Activated CD8-positive, alpha-beta T cell treated with anti-CD3 and anti-CD28 coated beads for 36 hours (primary cell): ENCODE measurements around the gene ARSB. TPM values are rescaled to one million over a fixed set of nuclear protein-coding genes. Genes with fewer than 3 reads are reported as not detected.

ENCODE experiments used
- ATAC-seq: fragments of 200-7000 bp; cut with Tn5 transposase; one replicate; pipeline ENCODE4 v1.10.0; 2021; ENCODE audit warnings: mild to moderate bottlenecking, moderate library complexity
- CTCF ChIA-PET: fragments of 350-600 bp; sonication (Branson Sonifier 250); formaldehyde crosslinking; loops from one replicate; lab custom pipeline; 2021; ENCODE audit warnings: antibody characterized with exemption; lab: Charles Lee
- POLR2A ChIA-PET: fragments of 350-600 bp; sonication (Branson Sonifier 250); formaldehyde crosslinking; loops from one replicate; lab custom pipeline; 2021; ENCODE audit warnings: antibody characterized with exemption; lab: Charles Lee
- DNase-seq: peaks from one replicate; pipeline ENCODE4 v3.0.0-alpha.2; 2020
- H3K27ac Mint-ChIP-seq: one replicate; pipeline ENCODE4 v1.8.0; 2021; ENCODE audit warnings: mild to moderate bottlenecking, mixed read lengths
- H3K27me3 Mint-ChIP-seq: one replicate; pipeline ENCODE4 v1.8.0; 2021; ENCODE audit warnings: mixed read lengths
- H3K36me3 Mint-ChIP-seq: one replicate; pipeline ENCODE4 v1.8.0; 2021; ENCODE audit warnings: low read depth, mixed read lengths
- H3K4me1 Mint-ChIP-seq: one replicate; pipeline ENCODE4 v1.8.0; 2021; ENCODE audit warnings: low read depth, mixed read lengths
- H3K4me3 Mint-ChIP-seq: one replicate; pipeline ENCODE4 v1.8.0; 2021; ENCODE audit warnings: mild to moderate bottlenecking, moderate library complexity, mixed read lengths
- H3K9me3 Mint-ChIP-seq: one replicate; pipeline ENCODE4 v1.8.0; 2021; ENCODE audit warnings: mixed read lengths
- intact Hi-C: fragments of 100-400 bp; cut with micrococcal nuclease; formaldehyde crosslinking; loops from one replicate; pipeline ENCODE4 v1.10.0; 2022
- total RNA-seq, 2 experiments: library from RNA; stranded (reverse); gene quantifications; one replicate each; pipeline ENCODE4 v1.2.3, GENCODE V29; 2021
- TF ChIP-seq, protein P1 (sequence below): fragments of 200-600 bp; IDR thresholded peaks from one replicate; pipeline ENCODE4 v1.8.0; 2022; ENCODE audit warnings: antibody characterized with exemption, mild to moderate bottlenecking

ARSB gene
- total RNA-seq, 2 experiments from 2014 or later, result 8.8 to 9.1 TPM

DNA sequence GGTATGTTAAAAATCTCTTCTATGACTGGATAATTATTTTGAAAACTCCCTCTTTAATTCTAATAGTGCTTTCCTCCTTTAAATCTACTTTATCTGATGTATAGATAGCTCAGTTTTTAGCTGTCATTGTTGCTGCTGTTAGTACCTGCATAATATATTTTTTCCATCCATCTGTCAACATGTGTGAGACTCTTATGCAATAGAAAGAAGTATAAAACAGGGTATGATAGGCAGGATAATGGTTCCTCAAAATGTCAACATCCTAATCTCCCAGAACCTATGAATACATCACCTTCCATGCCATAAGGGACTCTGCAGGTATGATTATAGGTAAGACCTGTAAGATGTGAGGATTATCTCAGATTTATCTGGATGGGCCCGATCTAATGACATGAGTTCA, 199.7 kb downstream of the ARSB start:
- H3K4me3 Mint-ChIP-seq, result no peak overlapping the region
- intact Hi-C loops, result no loop called here
- no peaks in the 10 kb centered on the region for H3K27me3 Mint-ChIP-seq
- peaks cover 2% of the 10 kb centered on the region for H3K4me1 Mint-ChIP-seq
- ChIA-PET POLR2A (no interaction called here), CTCF (no interaction called here)
- TF ChIP-seq, protein P1, sequence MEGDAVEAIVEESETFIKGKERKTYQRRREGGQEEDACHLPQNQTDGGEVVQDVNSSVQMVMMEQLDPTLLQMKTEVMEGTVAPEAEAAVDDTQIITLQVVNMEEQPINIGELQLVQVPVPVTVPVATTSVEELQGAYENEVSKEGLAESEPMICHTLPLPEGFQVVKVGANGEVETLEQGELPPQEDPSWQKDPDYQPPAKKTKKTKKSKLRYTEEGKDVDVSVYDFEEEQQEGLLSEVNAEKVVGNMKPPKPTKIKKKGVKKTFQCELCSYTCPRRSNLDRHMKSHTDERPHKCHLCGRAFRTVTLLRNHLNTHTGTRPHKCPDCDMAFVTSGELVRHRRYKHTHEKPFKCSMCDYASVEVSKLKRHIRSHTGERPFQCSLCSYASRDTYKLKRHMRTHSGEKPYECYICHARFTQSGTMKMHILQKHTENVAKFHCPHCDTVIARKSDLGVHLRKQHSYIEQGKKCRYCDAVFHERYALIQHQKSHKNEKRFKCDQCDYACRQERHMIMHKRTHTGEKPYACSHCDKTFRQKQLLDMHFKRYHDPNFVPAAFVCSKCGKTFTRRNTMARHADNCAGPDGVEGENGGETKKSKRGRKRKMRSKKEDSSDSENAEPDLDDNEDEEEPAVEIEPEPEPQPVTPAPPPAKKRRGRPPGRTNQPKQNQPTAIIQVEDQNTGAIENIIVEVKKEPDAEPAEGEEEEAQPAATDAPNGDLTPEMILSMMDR, result no peak
- no peak overlapping the region for H3K27ac Mint-ChIP-seq
- H3K9me3 Mint-ChIP-seq, result no peaks in the 10 kb centered on the region
- DNase-seq, result no peak
- H3K36me3 Mint-ChIP-seq, result peaks cover 14% of the 10 kb centered on the region
- ATAC-seq, result no peak

DNA sequence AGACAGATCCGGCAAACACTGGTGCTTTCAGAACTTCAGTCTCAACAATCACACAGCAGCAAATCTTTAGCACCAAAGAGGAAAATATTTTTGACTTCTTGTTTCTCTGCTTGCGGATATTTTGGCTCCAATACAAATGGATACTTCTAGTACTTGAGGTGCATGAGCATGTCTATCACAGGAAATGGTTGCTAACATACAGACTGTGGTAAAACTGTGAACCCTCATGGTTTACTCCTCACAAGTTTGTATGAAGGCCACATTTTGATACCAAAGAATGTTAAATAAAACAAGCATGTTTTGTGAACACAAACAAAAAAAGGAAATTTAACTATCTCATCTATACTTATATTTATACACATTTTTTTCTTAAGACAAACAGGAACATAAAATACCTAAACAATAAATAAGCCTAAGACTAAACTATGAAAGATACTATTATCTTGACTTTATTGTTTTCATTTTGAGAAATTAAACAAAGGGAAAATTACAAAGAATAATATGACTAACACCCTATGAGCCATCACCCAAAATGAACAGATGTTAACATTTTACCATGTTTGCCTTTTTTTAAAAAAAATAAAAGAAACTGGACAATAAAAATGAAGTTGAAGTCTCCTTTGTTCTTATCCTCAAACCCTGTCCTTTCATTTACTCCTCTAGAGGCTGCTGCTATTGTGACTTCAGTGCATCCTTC, 201.5 kb downstream of the ARSB start:
- peaks cover 25% of the 10 kb centered on the region for H3K36me3 Mint-ChIP-seq
- ChIA-PET CTCF (no interaction called here), POLR2A (interaction anchor here (0.7 kb wide), 1 partner anchor 38 kb away, joined by 3 read pairs; no protein-coding TSS in a partner anchor)
- H3K4me3 Mint-ChIP-seq, result no peak overlapping the region
- TF ChIP-seq, protein P1, result no peak
- intact Hi-C loops, result no loop called here
- ATAC-seq (no peak), DNase-seq (no peak)
- peaks cover 2% of the 10 kb centered on the region for H3K4me1 Mint-ChIP-seq
- H3K9me3 Mint-ChIP-seq, result no peaks in the 10 kb centered on the region
- no peak overlapping the region for H3K27ac Mint-ChIP-seq
- no peaks in the 10 kb centered on the region for H3K27me3 Mint-ChIP-seq

DNA sequence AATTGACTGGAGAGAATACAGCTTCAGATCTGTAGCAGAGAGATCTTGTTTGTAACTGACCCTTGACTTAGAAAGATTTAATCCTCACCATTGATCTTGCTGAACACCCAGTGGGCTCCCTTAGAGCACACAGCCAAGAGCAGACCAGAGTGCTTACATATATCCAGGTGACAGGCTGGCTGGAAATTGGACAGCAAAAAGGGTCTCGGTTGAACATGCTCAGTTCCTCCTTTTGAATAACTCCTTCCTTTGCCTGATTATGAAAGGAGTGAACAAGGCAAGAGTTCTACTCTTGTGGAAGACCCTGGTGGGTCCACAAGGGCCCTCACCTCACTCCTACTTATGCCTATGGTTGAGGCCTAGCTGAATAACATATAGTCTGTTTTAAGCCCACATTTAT, 202.4 kb downstream of the ARSB start:
- no peak overlapping the region for H3K27ac Mint-ChIP-seq
- peaks cover 2% of the 10 kb centered on the region for H3K4me1 Mint-ChIP-seq

DNA sequence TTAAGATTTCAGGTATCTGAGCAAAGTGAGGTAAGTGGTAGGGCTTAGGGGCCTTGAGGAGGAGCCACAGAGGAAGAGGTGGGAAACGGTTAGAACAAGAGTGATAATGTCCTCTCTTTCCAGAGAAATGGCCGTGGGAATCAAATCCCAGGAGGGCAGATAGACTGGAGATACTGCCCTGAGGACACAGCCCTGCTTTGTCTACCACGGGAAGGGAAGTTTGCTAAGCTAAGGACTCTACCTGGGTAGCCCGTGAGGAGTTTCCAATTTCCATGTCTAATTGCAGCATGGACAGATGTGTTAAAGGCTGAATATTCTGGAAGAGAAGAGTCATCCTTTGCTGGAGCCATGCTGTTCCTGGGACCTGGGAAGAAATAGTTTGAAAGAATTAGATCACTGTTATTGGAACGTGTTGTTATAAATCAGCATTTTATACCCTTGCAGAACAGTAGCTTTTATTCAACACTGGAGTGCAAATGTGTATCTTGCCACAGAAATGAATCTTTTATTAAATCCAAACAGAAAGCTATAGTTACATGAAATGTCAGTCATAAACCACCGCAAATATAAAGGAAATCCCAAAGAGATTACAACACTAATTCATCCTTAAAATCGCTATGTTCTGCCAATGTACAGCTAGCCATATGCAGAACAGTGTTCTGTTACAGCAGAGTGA, 203.4 kb downstream of the ARSB start:
- intact Hi-C loops, result no loop called here
- H3K9me3 Mint-ChIP-seq, result no peaks in the 10 kb centered on the region
- H3K36me3 Mint-ChIP-seq, result peaks cover 24% of the 10 kb centered on the region
- H3K27ac Mint-ChIP-seq, result no peak overlapping the region
- POLR2A ChIA-PET, result no interaction called here
- no peak overlapping the region for H3K4me3 Mint-ChIP-seq
- TF ChIP-seq, protein P1, result no peak
- DNase-seq (no peak), ATAC-seq (no peak)
- CTCF ChIA-PET, result no interaction called here
- peaks cover 2% of the 10 kb centered on the region for H3K4me1 Mint-ChIP-seq
- H3K27me3 Mint-ChIP-seq, result no peaks in the 10 kb centered on the region

More for the DNA sequence above, 202.4 kb downstream of the ARSB start:
- H3K27me3 Mint-ChIP-seq, result no peaks in the 10 kb centered on the region
- ChIA-PET CTCF (no interaction called here), POLR2A (interaction anchor here (0.7 kb wide), 1 partner anchor 39 kb away, joined by 3 read pairs; no protein-coding TSS in a partner anchor)
- H3K9me3 Mint-ChIP-seq, result no peaks in the 10 kb centered on the region
- TF ChIP-seq, protein P1, result no peak
- no peak for DNase-seq
- no peak overlapping the region for H3K4me3 Mint-ChIP-seq
- H3K36me3 Mint-ChIP-seq, result peaks cover 25% of the 10 kb centered on the region
- intact Hi-C loops, result no loop called here
- ATAC-seq, result no peak
